Bronchial epithelial cell (primary cell): Measurements from ENCODE around the gene MAP3K20. TPM values are rescaled to one million over a fixed set of nuclear protein-coding genes. Genes with fewer than 3 reads are reported as not detected.

Experiments used
- DNase-seq: peaks from one replicate; pipeline ENCODE4 v3.0.0-alpha.2; 2010; ENCODE audit warnings: low read depth
- FAIRE-seq: peaks from 2 replicates; lab custom pipeline; 2011; peaks lifted over from hg19 to GRCh38; lab: Jason Lieb, UNC
- H3K27me3 ChIP-seq: 2 replicates; pipeline ENCODE4 v1.5.1; 2011; ENCODE audit warnings: low read length; ENCODE audit not compliant: control insufficient read depth, insufficient read depth
- H3K36me3 ChIP-seq: 2 replicates; pipeline ENCODE4 v1.5.1; 2011; ENCODE audit warnings: low read length; ENCODE audit not compliant: control insufficient read depth, insufficient read depth
- H3K4me3 ChIP-seq: 2 replicates; pipeline ENCODE4 v1.5.1; 2011; ENCODE audit warnings: mild to moderate bottlenecking, low read depth, low read length, control low read depth
- CTCF ChIP-seq: IDR thresholded peaks from 2 replicates; pipeline ENCODE4 v1.5.1; 2011; ENCODE audit warnings: mild to moderate bottlenecking, moderate library complexity, low read length, control low read depth, inconsistent platforms; ENCODE audit not compliant: insufficient read depth, severe bottlenecking
- total RNA-seq: library from RNA; depleted of rRNA; stranded (reverse); fragments of >200 nt; gene quantifications from 2 replicates; pipeline ENCODE4 v1.2.1, GENCODE V29; 2014

Gene MAP3K20
- 43.2 and 50.2 TPM in 2 replicates for total RNA-seq

- H3K36me3 ChIP-seq, result no peaks in the 10 kb centered on the region
- FAIRE-seq, result no peak
- peak; percentile 48 for DNase-seq
- peak within 1 kb of the TSS; percentile 84 for H3K4me3 ChIP-seq
- TF ChIP-seq CTCF, result peak; percentile 67
- H3K27me3 ChIP-seq, result no peaks in the 10 kb centered on the region
These were observed at the start of gene MAP3K20 for GRCh38 chr2:173075781-173076580. MAP3K20 (plus strand) TSS chr2:173075846; CDS start chr2:173091032, 15,186 bp downstream.

GRCh38 chr2:173026479-173026878 lies 49.2 kb upstream of the MAP3K20 start:
- DNase-seq (no peak), FAIRE-seq (no peak)
- Histone ChIP-seq H3K36me3 (no peaks in the 10 kb centered on the region), H3K27me3 (no peaks in the 10 kb centered on the region), H3K4me3 (no peak overlapping the region)
- TF ChIP-seq CTCF, result no peak

GRCh38 chr2:173027181-173028128 lies 48.2 kb upstream of the MAP3K20 start:
- peak; percentile 85 for DNase-seq
- peak; percentile 76 for TF ChIP-seq CTCF
- Histone ChIP-seq H3K27me3 (no peaks in the 10 kb centered on the region), H3K4me3 (no peak overlapping the region), H3K36me3 (no peaks in the 10 kb centered on the region)
- no peak for FAIRE-seq

- DNase-seq (no peak), FAIRE-seq (no peak)
- no peak overlapping the region for H3K4me3 ChIP-seq
- TF ChIP-seq CTCF, result no peak
- H3K36me3 ChIP-seq, result no peaks in the 10 kb centered on the region
- H3K27me3 ChIP-seq, result no peaks in the 10 kb centered on the region
These were observed 47.5 kb upstream of the MAP3K20 start for GRCh38 chr2:173028141-173028540.

- H3K27me3 ChIP-seq, result no peaks in the 10 kb centered on the region
- no peak for DNase-seq
- no peak for TF ChIP-seq CTCF
- no peak for FAIRE-seq
- H3K4me3 ChIP-seq, result no peak overlapping the region
- no peaks in the 10 kb centered on the region for H3K36me3 ChIP-seq
These were observed 47.0 kb upstream of the MAP3K20 start for GRCh38 chr2:173028671-173029070.
